GM19239 (cell line): ENCODE results near the gene FBXL16.

Experiments
- DNase-seq: peaks from one replicate; pipeline ENCODE4 v3.0.0; 2011; ENCODE audit warnings: low spot score; ENCODE audit not compliant: insufficient read length
- FAIRE-seq: peaks from 2 replicates; lab custom pipeline; 2011; peaks lifted over from hg19 to GRCh38; lab: Jason Lieb, UNC

The FBXL16 gene

DNA sequence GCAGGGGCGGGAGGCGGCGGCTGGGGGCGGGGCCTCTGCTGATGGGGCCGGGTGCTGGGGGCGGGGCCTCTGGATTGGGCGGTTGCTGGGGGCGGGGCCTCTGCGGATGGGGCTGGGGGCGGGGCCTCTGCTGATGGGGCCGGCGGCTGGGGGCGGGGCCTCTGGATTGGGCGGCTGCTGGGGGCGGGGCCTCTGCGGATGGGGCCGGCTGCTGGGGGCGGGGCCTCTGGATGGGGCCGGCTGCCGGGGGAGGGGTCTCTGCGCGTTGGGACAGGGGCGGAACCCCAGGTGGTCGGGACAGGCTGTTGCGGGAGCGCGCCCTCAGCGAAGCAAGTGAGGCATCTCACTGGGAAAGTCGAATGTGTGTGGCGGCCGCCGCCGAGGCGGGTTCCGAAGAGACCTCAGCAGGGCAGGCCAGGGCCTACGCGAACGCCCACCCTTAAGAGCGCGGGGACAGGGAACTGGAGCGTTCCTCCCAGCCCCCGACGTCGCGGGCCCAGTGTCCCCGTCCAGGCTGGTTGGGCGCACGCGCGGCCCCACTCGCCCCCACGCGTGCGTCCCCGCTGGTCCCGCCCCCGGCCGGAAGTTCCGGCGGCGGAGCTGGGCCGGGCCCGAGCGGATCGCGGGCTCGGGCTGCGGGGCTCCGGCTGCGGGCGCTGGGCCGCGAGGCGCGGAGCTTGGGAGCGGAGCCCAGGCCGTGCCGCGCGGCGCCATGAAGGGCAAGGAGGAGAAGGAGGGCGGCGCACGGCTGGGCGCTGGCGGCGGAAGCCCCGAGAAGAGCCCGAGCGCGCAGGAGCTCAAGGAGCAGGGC is 25.6 kb downstream of the FBXL16 start, which contains the start of gene STUB1:
STUB1 (plus strand) TSS at position 597 of the 811 bp plus-strand sequence; CDS start at position 713, 116 bp downstream.
- FAIRE-seq (peak; percentile 91), DNase-seq (peak; percentile 85)

DNA sequence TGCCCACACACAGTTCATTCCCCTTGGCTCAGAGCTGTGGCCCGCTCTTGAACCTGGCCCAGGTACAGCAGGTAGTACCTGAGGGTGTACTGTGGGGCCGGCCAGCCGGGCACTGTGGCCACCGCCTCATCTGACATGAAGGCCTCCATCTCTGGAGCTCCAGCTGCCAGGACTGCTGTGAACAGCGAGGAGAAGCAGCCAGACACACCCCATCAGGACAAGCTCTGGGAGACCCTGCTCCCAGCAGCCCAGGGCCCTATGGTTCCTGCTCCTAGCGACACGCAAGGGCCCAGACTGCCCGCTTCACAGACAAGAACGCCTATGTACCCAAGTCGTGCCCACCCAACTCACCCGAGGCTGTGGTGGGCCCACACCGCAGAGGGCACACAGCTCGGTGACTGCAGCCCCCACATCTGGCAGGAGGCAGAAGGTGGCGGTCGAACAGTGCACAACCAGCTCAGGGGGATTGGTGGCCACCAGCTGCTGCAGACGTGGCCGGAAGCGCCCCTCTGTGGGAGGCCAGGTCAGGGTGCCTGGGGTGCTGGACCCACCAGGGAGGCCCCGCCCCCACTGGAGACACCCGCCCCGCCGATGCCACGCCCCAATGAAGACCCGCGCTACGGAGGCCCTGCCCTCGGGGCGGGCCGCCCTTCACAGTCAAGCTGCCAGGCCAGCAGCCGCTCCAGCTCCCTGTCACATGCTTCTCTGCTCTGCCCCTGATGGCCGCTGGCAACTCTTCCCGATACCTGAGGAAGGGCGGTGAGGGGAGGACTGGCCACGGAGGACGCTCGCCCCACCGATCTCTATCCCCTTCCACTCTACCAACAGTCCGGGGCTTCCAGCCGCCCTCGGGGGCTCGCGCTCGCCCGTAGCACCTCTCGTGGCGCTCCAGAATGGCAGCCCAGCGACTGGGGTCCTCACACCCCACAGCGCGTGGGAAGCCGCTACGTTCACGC is 26.5 kb downstream of the FBXL16 start:
- FAIRE-seq (peak; percentile 42), DNase-seq (no peak)

DNA sequence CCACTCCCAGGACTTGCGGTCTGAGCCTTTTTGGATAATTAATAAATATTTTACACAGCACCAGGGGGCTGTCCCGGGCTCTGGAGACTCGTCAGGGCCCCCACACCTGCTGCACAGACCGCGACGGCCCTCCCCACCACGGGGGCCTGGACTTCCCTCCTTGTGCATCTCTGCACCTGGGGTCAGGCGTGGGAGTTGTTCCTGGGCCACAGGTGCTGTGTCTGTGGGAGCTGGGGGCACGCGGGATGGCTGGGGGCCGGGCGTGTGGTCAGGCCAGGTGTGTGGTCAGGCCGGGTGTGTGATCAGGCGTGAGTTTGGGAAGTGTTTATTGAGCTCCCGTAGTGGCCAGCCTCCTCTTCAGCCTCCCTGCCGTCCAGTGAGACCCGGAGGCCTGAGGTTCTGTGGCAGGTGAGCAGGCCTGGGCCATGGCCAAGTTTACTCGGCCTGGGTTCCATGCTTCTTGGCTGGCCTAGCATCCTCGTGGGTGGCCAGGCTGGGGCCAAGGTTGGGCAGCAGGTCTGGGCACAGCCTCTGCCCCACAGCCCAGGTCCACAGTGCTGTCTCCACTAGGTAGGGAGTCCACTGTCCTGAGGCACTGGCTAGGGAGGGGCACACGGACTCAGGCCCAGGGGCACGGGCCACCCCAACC is 27.3 kb downstream of the FBXL16 start:
- DNase-seq (no peak), FAIRE-seq (no peak)

DNA sequence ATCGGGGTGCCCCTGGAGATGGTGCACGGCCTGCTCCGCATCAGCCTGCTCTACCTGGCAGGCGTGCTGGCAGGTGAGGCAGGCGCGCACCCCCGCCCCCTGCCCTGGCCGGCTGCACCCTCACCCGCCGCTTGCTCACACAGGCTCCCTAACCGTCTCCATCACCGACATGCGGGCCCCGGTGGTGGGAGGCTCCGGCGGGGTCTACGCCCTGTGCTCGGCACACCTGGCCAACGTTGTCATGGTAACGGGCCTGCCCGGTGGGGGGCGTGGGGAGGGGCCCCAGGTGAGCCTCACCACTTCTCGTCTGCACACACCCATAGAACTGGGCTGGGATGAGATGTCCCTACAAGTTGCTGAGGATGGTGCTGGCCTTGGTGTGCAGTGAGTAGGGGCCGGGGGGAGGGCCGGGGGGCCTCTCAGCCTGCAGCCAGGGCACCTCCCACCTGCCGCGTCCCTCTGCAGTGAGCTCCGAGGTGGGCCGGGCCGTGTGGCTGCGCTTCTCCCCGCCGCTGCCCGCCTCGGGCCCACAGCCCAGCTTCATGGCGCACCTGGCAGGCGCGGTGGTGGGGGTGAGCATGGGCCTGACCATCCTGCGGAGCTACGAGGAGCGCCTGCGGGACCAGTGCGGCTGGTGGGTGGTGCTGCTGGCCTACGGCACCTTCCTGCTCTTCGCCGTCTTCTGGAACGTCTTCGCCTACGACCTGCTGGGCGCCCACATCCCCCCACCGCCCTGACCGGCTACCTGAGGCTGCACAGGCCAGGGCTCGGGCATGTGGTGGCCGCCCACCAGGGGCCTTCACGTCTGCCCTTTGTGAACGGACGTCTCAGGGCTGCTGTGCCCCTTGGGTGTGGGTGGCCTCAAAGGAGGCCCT is 28.0 kb downstream of the FBXL16 start:
- FAIRE-seq = no peak
- DNase-seq = no peak

DNA sequence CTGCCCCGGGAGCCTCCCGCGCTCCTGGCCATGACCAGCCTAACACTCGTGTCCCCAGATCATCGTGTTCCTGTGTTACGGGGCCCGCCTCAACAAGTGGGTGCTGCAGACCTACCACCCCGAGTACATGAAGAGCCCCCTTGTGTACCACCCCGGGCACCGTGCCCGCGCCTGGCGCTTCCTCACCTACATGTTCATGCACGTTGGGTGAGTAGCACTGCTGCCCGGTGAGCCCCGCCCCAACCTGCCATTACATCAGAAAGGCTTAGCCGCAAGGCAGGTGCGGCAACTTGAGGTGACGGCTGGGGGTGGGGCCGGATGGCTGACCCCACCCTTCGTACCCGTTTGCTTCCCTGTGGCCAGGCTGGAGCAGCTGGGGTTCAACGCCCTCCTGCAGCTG is 28.7 kb downstream of the FBXL16 start:
- DNase-seq (no peak), FAIRE-seq (no peak)

DNA sequence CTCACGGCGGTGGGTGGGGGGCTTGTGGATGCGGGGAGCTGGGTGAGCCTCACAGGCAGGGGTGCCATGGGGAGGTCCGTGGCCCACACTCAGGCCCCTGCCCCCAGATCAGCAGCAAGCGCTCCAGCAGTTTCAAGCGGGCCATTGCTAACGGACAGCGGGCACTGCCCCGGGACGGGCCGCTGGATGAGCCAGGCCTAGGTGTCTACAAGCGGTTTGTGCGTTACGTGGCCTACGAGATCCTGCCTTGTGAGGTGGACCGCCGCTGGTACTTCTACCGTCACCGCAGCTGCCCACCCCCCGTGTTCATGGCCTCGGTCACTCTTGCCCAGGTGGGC is 29.1 kb downstream of the FBXL16 start:
- DNase-seq (no peak), FAIRE-seq (no peak)

DNA sequence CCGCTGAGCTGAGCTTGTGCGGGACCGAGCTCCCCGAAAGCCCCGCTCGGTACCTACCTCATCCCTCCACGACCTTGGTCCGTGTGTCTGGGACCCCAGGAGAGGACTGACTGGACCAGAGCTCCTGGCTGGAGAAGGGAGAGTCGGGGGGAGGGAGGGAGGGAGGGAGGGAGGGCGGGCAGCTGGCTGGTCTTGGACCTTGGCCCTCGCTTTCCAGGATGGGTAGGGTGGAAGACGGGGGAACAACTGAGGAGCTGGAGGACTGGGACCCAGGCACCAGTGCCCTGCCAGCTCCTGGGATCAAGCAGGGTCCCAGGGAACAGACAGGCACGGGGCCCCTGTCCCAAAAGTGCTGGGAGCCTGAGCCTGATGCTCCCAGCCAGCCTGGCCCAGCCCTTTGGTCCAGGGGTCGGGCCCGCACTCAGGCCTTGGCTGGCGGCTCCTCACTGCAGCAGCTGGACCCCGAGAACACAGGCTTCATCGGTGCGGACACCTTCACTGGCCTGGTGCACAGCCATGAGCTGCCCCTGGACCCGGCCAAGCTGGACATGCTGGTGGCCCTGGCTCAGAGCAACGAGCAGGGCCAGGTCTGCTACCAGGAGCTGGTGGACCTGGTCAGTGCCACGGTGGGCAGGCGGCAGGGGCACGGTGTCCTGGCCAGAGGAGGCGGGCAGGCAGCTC is 29.6 kb downstream of the FBXL16 start:
- DNase-seq (no peak), FAIRE-seq (no peak)

DNA sequence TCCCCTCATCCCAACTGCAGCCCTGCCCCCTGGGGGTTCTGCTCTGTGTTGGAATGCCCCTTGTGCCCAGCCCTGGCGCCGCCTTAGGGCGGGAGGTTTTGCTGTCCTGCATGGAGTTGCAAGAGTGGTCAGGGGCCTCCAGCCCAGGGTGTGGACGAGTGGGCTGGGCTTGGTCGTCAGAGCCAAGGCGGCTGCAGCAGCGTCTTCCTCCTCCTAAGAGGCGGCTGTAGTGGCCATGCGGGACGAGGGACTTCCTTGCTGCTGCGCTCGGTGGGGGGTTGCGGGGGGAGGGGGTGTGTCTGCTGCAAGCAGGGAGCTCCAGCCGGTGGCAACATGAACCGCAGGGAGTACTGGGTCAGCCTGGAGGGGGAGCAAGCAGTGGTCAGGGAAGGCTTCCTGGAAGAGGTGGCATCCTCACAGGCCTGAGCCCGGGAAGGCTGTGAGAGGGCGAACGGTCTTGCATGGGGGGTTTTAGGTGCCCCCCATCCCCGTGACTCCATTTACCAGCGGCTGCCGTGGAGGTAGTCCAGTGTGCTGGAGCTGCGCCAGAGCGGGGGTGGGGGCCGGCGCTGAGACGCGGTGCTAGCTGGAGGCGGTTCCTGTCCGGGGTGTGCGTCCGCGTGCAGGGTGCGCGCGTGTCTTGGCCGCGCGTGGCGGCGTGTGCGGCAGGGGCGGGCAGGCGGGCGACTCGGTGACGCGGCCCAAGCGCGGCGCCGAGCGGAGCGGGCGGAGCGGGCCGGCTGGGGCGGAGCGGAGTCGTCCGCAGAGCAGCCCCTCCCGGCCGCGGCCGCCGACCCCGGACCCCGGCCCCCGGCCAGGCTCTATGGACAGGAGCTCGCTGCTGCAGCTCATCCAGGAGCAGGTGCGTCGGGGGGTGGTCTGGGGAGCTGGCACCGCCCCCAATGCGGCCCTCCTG is 30.4 kb downstream of the FBXL16 start, which contains the start of gene RHBDL1:
RHBDL1 (plus strand) TSS at position 704 of the 916 bp plus-strand sequence; CDS start at position 824, 120 bp downstream.
- no peak for FAIRE-seq

DNA sequence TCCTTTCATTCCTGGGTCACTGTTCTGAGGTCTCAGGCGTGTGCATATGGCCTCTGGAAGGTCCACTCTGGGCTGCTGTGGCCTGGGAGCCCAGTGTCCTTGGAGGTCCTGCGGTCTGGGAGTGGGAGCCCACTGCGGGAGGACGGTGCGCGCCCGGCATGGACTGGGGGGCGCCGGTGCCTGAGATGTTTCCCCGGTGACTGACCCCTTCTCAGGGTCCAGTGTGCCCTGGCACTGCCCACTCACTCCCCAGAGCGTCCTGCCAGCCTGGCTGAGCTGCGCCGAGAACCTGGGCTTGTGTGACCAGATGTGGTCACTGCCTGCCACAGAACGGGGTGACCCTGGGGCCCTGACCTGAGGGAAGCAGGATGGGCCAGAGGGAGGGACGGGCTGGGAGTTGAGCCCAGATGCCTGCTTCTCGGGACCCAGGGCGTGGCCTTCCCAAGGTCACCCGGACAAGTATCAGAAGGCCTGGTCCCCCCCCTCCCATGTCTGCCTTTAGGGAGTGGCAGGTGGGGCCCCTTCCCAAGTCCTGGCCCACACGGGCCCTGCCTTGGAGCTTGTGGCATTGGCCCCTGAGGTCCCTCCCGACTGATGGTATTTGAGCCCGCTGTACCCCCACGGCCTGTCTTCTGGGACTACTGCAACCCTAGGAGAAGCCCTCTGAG is 31.3 kb downstream of the FBXL16 start:
- FAIRE-seq (no peak), DNase-seq (no peak)

More for the DNA sequence above, 30.4 kb downstream of the FBXL16 start, which contains the start of gene RHBDL1:
- DNase-seq = no peak

DNA sequence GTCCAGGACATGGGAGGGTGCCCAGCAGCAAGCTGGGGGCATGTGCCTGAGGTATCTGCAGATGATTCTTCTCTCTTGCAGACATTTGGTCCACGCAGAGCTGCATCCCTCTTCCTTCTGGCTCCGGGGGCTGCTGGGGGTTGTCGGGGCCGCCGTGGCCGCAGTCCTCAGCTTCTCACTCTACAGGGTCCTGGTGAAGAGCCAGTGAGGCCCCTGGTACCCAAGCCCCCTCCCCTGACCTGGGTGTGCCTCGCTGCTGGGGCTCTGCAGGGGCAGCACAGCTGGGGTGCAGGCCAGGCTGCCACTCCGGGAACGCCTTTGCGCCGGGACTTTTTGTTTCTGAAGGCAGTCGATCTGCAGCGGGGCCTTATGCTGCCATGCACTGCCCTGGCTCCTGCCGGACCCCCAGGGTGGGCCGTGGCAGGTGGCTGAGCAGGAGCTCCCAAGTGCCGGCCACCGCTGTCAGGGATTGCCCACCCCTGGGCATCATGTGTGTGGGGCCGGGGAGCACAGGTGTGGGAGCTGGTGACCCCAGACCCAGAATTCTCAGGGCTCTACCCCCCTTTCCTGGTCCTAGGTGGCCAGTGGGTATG is 32.1 kb downstream of the FBXL16 start:
- FAIRE-seq (no peak), DNase-seq (no peak)

DNA sequence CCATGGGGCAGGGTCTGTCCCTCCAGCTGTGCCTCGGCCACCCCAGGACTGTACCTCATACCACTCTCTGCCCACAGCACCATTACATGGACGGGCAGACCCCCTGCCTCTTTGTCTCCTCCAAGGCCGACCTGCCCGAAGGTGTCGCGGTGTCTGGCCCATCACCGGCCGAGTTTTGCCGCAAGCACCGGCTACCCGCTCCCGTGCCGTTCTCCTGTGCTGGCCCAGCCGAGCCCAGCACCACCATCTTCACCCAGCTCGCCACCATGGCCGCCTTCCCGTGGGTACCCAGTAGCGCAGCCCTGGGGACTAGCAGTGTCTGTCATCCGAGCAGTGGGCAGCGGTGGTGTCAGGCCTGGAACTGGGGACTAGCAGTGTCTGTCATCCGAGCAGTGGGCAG is 32.8 kb downstream of the FBXL16 start:
- FAIRE-seq (no peak), DNase-seq (no peak)

DNA sequence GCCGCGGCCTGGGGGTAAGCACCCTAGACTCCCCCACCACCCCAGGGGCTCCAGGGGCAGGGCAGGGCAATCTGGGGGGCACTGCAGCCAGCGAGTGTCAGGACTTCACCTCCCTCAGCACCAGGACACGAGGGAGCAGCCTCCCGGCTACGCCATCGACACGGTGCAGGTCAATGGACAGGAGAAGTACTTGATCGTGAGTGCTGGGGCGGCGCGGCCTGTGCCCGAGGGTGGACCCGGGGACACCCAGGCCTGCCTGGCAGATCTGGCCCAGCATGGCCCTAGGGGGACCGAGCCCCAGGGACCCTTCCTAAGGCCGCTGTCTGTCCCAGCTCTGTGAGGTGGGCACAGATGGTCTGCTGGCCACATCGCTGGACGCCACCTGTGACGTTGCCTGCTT is 33.2 kb downstream of the FBXL16 start:
- no peak for DNase-seq
- no peak for FAIRE-seq

DNA sequence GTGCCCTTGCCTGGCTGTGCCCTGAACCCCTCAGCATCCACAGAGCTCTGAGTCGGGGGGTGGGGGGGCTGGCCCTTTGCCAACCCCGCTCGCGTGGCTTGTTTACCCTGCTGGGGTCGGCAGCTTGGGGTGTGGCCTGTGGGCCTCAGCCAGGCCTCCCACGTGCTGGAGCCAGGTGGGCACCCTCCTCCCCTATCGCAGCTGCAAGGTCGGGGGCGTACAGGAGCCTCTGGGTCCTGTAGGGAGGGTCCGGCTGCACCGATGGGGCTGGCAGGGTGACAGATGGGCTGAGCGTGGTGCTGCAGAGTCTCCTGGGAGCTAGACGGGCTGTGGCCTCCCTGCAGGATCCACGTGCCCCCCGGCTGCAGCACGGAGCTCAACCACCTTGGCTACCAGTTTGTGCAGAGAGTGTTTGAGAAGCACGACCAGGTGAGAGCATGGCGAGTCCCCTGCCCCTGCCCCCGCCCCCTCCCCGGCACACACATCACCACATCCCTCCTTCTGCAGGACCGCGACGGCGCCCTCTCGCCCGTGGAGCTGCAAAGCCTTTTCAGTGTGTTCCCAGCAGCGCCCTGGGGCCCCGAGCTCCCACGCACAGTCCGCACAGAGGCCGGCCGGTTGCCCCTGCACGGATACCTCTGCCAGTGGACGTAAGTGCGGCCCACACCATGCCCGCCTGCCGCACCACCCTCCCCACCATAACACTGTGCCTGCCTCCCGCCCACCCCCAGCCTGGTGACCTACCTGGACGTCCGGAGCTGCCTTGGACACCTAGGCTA is 34.1 kb downstream of the FBXL16 start:
- FAIRE-seq (no peak), DNase-seq (no peak)

DNA sequence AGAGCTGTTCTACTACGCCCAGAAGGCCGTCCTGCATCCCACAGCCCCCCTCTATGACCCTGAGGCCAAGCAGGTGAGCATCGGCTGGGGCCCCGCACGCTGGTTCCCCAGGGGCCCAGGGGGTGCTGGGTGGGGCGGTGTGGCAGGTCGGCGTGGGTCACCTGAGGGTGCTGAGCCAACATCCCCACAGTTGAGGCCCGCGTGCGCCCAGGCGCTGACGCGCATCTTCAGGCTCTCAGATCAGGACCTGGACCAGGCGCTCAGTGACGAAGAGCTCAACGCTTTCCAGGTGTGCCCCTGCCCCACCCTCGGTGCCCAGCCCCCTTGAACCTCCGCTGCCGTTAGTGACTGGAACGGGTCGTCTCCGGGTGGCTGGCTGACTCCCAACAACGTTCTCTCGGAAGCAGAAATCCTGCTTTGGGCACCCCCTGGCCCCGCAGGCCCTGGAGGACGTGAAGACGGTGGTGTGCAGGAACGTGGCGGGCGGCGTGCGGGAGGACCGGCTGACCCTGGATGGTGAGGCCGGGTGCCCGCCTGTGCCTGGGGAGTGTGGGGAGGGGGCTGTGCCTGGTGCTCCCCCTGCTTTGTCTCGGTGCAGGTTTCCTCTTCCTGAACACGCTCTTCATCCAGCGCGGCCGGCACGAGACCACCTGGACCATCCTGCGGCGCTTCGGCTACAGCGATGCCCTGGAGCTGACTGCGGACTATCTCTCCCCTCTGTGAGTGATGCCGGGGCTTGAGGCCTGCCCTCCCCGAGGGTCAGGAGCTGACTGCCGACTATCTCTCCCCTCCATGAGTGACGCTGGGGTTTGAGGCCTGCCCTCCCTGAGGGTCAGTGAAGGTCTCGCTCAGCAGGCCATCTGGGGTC is 34.9 kb downstream of the FBXL16 start:
- DNase-seq (no peak), FAIRE-seq (no peak)

DNA sequence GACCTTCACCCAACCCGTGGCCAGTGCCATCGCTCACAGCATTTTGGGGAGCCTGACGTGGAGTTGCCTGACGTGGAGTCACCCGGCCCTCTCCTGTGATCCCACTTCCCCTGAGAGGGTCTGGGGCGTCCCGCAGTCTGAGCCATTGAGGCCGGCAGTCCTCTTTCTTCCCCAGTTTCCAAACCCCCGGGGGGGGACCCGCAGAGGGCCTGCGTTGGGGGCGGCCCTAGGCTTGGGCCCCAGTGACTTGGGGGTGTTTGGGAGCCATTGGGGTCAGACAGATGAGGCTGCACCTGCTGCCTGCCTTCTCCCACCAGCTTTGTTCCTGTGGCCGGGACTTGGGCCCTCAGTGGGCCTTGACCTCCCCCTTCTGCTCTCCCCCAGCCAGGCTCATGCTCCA is 35.9 kb downstream of the FBXL16 start:
- FAIRE-seq (no peak), DNase-seq (no peak)
